HepG2 (cell line): Measurements from ENCODE around the gene MYL6B. TPM values are rescaled to one million over a fixed set of nuclear protein-coding genes. Genes with fewer than 3 reads are reported as not detected.

Source experiments
- ATAC-seq: fragments of 200-7000 bp; cut with Tn5 transposase; 3 replicates; pipeline ENCODE4 v1.9.1; 2020; ENCODE audit warnings: mild to moderate bottlenecking, moderate library complexity
- BruUV-seq: library from RNA; stranded (reverse); fragments of 400-500 nt; replicated peaks from 2 replicates; lab custom pipeline; 2021; lab: Mats Ljungman, UMichigan
- CTCF ChIA-PET: fragments of 300-600 bp; formaldehyde crosslinking; extraction: SDS; loops from one replicate; lab custom pipeline; 2021; ENCODE audit warnings: low total read pairs, inconsistent platforms, low intra/inter-chr PET ratio; lab: Yijun Ruan, JAX
- POLR2A ChIA-PET: fragments of 350-600 bp; sonication (Branson Sonifier 250); formaldehyde crosslinking; loops from one replicate; lab custom pipeline; 2020; ENCODE audit warnings: antibody characterized with exemption, inconsistent platforms; lab: Yijun Ruan, JAX
- DNase-seq: peaks from one replicate; pipeline ENCODE4 v3.0.0-alpha.2; 2015; ENCODE audit warnings: low spot score
- FAIRE-seq: peaks from 3 replicates; lab custom pipeline; 2011; peaks lifted over from hg19 to GRCh38; lab: Jason Lieb, UNC
- H2AFZ ChIP-seq: one replicate; pipeline ENCODE4 v1.6.1; 2011; ENCODE audit warnings: low read length, inconsistent platforms
- H3K27ac ChIP-seq: fragments of 300-600 bp; 3 replicates; pipeline ENCODE4 v1.8.0; 2011; ENCODE audit warnings: mixed run types, mild to moderate bottlenecking, mixed read lengths, low read length, inconsistent platforms; ENCODE audit not compliant: insufficient read depth; ENCODE audit errors: extremely low read length
- H3K27me3 ChIP-seq, 2 experiments: fragments of 200-600 bp in 1 of 2; 2 replicates in 1 of 2; 3 replicates in 1 of 2; pipeline versions ENCODE4 v1.6.0 to v1.8.0; 2011; ENCODE audit warnings: low read length in 2 of 2, mild to moderate bottlenecking in 2 of 2, moderate library complexity in 2 of 2, inconsistent platforms in 1 of 2; ENCODE audit not compliant: insufficient read depth in 2 of 2, control insufficient read depth in 1 of 2
- H3K36me3 ChIP-seq, 2 experiments: fragments of 200-600 bp in 1 of 2; replicated peaks in 1 of 2; 2 replicates in 1 of 2; 3 replicates in 1 of 2; pipeline versions ENCODE4 v1.5.1 to v1.8.0; 2011; ENCODE audit warnings: low read length in 2 of 2, inconsistent platforms in 1 of 2; ENCODE audit not compliant: insufficient read depth in 2 of 2, control insufficient read depth in 1 of 2
- H3K4me1 ChIP-seq: 2 replicates; pipeline ENCODE4 v1.5.1; 2012; ENCODE audit warnings: low read length, inconsistent platforms; ENCODE audit not compliant: insufficient read depth
- H3K4me2 ChIP-seq: 2 replicates; pipeline ENCODE4 v1.6.0; 2011; ENCODE audit warnings: low read depth, low read length, inconsistent platforms
- H3K4me3 ChIP-seq, 3 experiments: fragments of 200-600 bp in 1 of 3; sonication (generic), shearing (Covaris generic) in 1 of 3; replicated peaks in 1 of 3; 2 replicates each; pipeline ENCODE4 v1.5.1; 2011 to 2016; ENCODE audit warnings: low read length in 3 of 3, inconsistent platforms in 2 of 3, low read depth in 2 of 3, mild to moderate bottlenecking in 2 of 3, control low read depth in 1 of 3, mixed read lengths in 1 of 3; ENCODE audit not compliant: insufficient read depth in 1 of 3
- H3K79me2 ChIP-seq: one replicate; pipeline ENCODE4 v1.6.1; 2011; ENCODE audit warnings: low read length, inconsistent platforms; ENCODE audit not compliant: insufficient read depth
- H3K9ac ChIP-seq: 2 replicates; pipeline ENCODE4 v1.6.0; 2011; ENCODE audit warnings: mild to moderate bottlenecking, low read depth, low read length, inconsistent platforms; ENCODE audit not compliant: insufficient read depth
- H3K9me3 ChIP-seq: 2 replicates; pipeline ENCODE4 v1.5.1; 2012; ENCODE audit warnings: mild to moderate bottlenecking, low read length
- H4K20me1 ChIP-seq: 2 replicates; pipeline ENCODE4 v1.6.0; 2011; ENCODE audit warnings: inconsistent platforms, mild to moderate bottlenecking, low read length, moderate library complexity; ENCODE audit not compliant: insufficient read depth
- AGO2 ChIP-seq: fragments of 200-400 bp; formaldehyde crosslinking; optimal IDR thresholded peaks from 2 replicates; pipeline ENCODE3; 2017; ENCODE audit warnings: mild to moderate bottlenecking, low read depth, low read length, moderate library complexity
- BHLHE40 ChIP-seq: IDR thresholded peaks from 2 replicates; pipeline ENCODE4 v1.6.1; 2011; ENCODE audit warnings: low read length, improper control_type of control experiment
- GABPA ChIP-seq, 2 experiments: IDR thresholded peaks; 2 replicates each; pipeline ENCODE4 v1.6.1; 2011 to 2016; ENCODE audit warnings: low read depth in 2 of 2, low read length in 1 of 2, missing biosample characterization in 1 of 2, missing genetic modification characterization in 1 of 2
- RBAK ChIP-seq: sonication (generic); formaldehyde crosslinking; IDR thresholded peaks from 2 replicates; pipeline ENCODE4 v1.5.1; 2020; ENCODE audit warnings: mild to moderate bottlenecking, missing genetic modification reagents
- SATB2 ChIP-seq: sonication (generic); formaldehyde crosslinking; IDR thresholded peaks from 2 replicates; pipeline ENCODE4 v1.5.0; 2020; ENCODE audit warnings: missing genetic modification reagents
- SKI ChIP-seq: fragments of 450-650 bp; IDR thresholded peaks from one replicate; pipeline ENCODE4 v1.6.1; 2018; ENCODE audit warnings: mild to moderate bottlenecking; ENCODE audit not compliant: partially characterized antibody
- SMC3 ChIP-seq: IDR thresholded peaks from 2 replicates; pipeline ENCODE4 v1.6.1; 2011; ENCODE audit warnings: low read length, improper control_type of control experiment
- SOX6 ChIP-seq, 2 experiments: fragments of 450-650 bp in 1 of 2; sonication (generic) in 1 of 2; formaldehyde crosslinking in 1 of 2; IDR thresholded peaks; 2 replicates each; pipeline versions ENCODE4 v1.4.0 to v1.6.1; 2017 to 2020; ENCODE audit warnings: antibody characterized with exemption in 1 of 2, mild to moderate bottlenecking in 1 of 2, missing genetic modification reagents in 1 of 2
- ZSCAN9 ChIP-seq: IDR thresholded peaks from 2 replicates; pipeline ENCODE4 v1.6.1; 2016; ENCODE audit warnings: borderline replicate concordance
- WGBS: methylation state at CpG from one replicate; pipeline ENCODE4 v1.1.6; 2017; ENCODE audit warnings: low lambda C conversion rate; 5-methylcytosine and 5-hydroxymethylcytosine counted together
- in situ Hi-C: cut with HindIII; loops from 2 replicates; pipeline ENCODE4 v1.10.0; 2017; ENCODE audit warnings: low pct_unique_long_range_greater_than_20kb; ENCODE audit not compliant: extremely low pct_ligation_motif_present
- intact Hi-C: fragments of 100-400 bp; cut with micrococcal nuclease; formaldehyde crosslinking; loops from one replicate; pipeline ENCODE4 v1.10.0; 2022; ENCODE audit not compliant: unreplicated experiment
- polyA plus RNA-seq, 8 experiments: library from polyadenylated mRNA; depleted of rRNA in 3 of 8; stranded (reverse) in 7 of 8; unstranded in 1 of 8; fragments of >200 nt; fragmentation: Illumina TruSeq in 4 of 8; extraction: Trizol in 4 of 8; gene quantifications; 2 replicates each; pipeline versions ENCODE4 v1.2.1 to v1.2.3, GENCODE V29; 2011 to 2016; ENCODE audit warnings: low read depth in 4 of 8, missing spikeins in 1 of 8, mixed read lengths in 1 of 8; ENCODE audit not compliant: insufficient read depth in 1 of 8
- total RNA-seq, 5 experiments: library from RNA; depleted of rRNA; stranded (reverse); fragments of >200 nt; fragmentation: Illumina TruSeq; extraction: Trizol; gene quantifications; 2 replicates each; pipeline ENCODE4 v1.2.3, GENCODE V29; 2016; ENCODE audit warnings: low read depth in 1 of 5
- TF ChIP-seq, protein P1 (sequence below): sonication (generic); IDR thresholded peaks from 2 replicates; pipeline ENCODE4 v1.6.1; 2016; ENCODE audit warnings: low read depth, borderline replicate concordance
- TF ChIP-seq, protein P2 (sequence below): IDR thresholded peaks from 2 replicates; pipeline ENCODE4 v1.4.0; 2020; ENCODE audit warnings: mild to moderate bottlenecking, missing genetic modification reagents
- TF ChIP-seq, protein P3 (sequence below): sonication (generic); formaldehyde crosslinking; IDR thresholded peaks from 2 replicates; pipeline ENCODE4 v1.4.0; 2020; ENCODE audit warnings: missing genetic modification reagents
- TF ChIP-seq, protein P4 (sequence below): sonication (generic); formaldehyde crosslinking; IDR thresholded peaks from 2 replicates; pipeline ENCODE4 v1.5.1; 2020; ENCODE audit warnings: missing genetic modification reagents, mild to moderate bottlenecking, borderline replicate concordance

Gene MYL6B
- total and polyA plus RNA-seq, 2 of the 13 experiments (the other 11 are each of a cell fraction or from before 2014, with no cell fraction given), result 75.7 to 88.7 TPM

DNA sequence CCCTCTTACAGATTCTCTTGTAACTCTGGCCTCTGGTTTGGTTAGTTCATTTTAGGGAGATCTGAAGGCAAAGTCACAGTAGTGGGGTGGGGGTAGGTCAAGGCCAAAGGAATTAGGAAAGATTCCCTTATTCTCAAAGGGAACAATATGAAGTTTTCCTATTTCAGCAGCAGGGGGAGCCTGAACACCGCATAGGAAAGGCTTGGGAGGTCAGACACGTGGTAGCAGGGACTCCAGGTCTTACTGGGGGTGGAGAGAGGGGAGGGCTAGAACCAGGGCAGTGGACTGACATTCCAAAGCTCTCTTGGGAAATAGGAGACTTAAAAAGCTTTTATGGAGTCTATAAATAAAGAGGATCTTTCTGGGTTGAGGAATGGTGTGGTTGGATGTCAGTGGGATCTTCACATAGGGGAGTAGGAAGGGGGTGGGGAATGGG is 33.0 kb upstream of the MYL6B start:
- POLR2A ChIA-PET, result interaction anchor here (0.6 to 6.2 kb wide), 15 partner anchors 9 to 241 kb away, joined by 3 to 128 read pairs (median 4); partner anchors contain the start of genes ERBB3, ESYT1, MYL6 and MYL6B
- H3K9ac ChIP-seq, result peak overlapping the region; percentile 72
- peak; percentile 95 for DNase-seq
- in situ Hi-C loops (no loop called here), intact Hi-C loops (loop anchor here (1.0 to 5.0 kb wide), 6 partner anchors 33 to 348 kb away; partner anchors contain the start of genes CS, MYL6B, SMARCC2 and SPRYD4)
- CTCF ChIA-PET, result interaction anchor here (0.6 to 3.2 kb wide), 5 partner anchors 40 to 105 kb away, joined by 3 to 49 read pairs (median 4); partner anchors contain the start of genes NABP2 and SMARCC2
- BruUV-seq, result no TSS peak
- peaks cover 64% of the 10 kb centered on the region for H3K4me1 ChIP-seq
- peak overlapping the region; percentile 67 to 86 (median 74) for H3K4me3 ChIP-seq
- peak overlapping the region; percentile 72 for H3K27ac ChIP-seq
- 0 out of 5 replicates have a peak, but pooled peaks cover 0 to 4% of the 10 kb centered on the region in 2 experiments for H3K36me3 ChIP-seq
- H4K20me1 ChIP-seq, result no peaks in the 10 kb centered on the region
- H3K79me2 ChIP-seq, result peaks cover 15% of the 10 kb centered on the region
- no peaks in the 10 kb centered on the region for H3K9me3 ChIP-seq
- no peak overlapping the region for H2AFZ ChIP-seq
- H3K27me3 ChIP-seq, result no peaks in the 10 kb centered on the region; a peak in 1 of 5 replicates
- FAIRE-seq, result peak; percentile 90
- ATAC-seq, result peak; percentile 58
- H3K4me2 ChIP-seq, result peak overlapping the region; percentile 98
- 0% methylated on average over 2 of the region's 2 CpGs for WGBS
- TF ChIP-seq SOX6 (IDR thresholded peaks at IDR 0.05) (no peak), SOX6 (CRISPR knock-in tag; IDR thresholded peaks at IDR 0.05) (peak; percentile 52; the same call in 1 of the 2 replicates), SMC3 (peak; percentile 81), BHLHE40 (peak; percentile 35; the same call in 1 of the 2 replicates), SATB2 (CRISPR knock-in tag) (no peak), RBAK (CRISPR knock-in tag) (no peak), ZSCAN9 (CRISPR knock-in tag) (no peak), SKI (peak; percentile 25), AGO2 (no peak), GABPA (IDR thresholded peaks at IDR 0.05; ENCODE audit: low read depth, low read length) (no peak), GABPA (CRISPR knock-in tag; IDR thresholded peaks at IDR 0.05; ENCODE audit: low read depth) (peak; percentile 58)
- TF ChIP-seq, protein P1, sequence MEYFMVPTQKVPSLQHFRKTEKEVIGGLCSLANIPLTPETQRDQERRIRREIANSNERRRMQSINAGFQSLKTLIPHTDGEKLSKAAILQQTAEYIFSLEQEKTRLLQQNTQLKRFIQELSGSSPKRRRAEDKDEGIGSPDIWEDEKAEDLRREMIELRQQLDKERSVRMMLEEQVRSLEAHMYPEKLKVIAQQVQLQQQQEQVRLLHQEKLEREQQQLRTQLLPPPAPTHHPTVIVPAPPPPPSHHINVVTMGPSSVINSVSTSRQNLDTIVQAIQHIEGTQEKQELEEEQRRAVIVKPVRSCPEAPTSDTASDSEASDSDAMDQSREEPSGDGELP, result 0 out of 2 replicates have a peak, but pooled peaks have one; percentile 16
- TF ChIP-seq, protein P2, sequence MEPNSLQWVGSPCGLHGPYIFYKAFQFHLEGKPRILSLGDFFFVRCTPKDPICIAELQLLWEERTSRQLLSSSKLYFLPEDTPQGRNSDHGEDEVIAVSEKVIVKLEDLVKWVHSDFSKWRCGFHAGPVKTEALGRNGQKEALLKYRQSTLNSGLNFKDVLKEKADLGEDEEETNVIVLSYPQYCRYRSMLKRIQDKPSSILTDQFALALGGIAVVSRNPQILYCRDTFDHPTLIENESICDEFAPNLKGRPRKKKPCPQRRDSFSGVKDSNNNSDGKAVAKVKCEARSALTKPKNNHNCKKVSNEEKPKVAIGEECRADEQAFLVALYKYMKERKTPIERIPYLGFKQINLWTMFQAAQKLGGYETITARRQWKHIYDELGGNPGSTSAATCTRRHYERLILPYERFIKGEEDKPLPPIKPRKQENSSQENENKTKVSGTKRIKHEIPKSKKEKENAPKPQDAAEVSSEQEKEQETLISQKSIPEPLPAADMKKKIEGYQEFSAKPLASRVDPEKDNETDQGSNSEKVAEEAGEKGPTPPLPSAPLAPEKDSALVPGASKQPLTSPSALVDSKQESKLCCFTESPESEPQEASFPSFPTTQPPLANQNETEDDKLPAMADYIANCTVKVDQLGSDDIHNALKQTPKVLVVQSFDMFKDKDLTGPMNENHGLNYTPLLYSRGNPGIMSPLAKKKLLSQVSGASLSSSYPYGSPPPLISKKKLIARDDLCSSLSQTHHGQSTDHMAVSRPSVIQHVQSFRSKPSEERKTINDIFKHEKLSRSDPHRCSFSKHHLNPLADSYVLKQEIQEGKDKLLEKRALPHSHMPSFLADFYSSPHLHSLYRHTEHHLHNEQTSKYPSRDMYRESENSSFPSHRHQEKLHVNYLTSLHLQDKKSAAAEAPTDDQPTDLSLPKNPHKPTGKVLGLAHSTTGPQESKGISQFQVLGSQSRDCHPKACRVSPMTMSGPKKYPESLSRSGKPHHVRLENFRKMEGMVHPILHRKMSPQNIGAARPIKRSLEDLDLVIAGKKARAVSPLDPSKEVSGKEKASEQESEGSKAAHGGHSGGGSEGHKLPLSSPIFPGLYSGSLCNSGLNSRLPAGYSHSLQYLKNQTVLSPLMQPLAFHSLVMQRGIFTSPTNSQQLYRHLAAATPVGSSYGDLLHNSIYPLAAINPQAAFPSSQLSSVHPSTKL, result peak; percentile 52
- TF ChIP-seq, protein P3, sequence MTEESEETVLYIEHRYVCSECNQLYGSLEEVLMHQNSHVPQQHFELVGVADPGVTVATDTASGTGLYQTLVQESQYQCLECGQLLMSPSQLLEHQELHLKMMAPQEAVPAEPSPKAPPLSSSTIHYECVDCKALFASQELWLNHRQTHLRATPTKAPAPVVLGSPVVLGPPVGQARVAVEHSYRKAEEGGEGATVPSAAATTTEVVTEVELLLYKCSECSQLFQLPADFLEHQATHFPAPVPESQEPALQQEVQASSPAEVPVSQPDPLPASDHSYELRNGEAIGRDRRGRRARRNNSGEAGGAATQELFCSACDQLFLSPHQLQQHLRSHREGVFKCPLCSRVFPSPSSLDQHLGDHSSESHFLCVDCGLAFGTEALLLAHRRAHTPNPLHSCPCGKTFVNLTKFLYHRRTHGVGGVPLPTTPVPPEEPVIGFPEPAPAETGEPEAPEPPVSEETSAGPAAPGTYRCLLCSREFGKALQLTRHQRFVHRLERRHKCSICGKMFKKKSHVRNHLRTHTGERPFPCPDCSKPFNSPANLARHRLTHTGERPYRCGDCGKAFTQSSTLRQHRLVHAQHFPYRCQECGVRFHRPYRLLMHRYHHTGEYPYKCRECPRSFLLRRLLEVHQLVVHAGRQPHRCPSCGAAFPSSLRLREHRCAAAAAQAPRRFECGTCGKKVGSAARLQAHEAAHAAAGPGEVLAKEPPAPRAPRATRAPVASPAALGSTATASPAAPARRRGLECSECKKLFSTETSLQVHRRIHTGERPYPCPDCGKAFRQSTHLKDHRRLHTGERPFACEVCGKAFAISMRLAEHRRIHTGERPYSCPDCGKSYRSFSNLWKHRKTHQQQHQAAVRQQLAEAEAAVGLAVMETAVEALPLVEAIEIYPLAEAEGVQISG, result peak; percentile 69
- TF ChIP-seq, protein P4, sequence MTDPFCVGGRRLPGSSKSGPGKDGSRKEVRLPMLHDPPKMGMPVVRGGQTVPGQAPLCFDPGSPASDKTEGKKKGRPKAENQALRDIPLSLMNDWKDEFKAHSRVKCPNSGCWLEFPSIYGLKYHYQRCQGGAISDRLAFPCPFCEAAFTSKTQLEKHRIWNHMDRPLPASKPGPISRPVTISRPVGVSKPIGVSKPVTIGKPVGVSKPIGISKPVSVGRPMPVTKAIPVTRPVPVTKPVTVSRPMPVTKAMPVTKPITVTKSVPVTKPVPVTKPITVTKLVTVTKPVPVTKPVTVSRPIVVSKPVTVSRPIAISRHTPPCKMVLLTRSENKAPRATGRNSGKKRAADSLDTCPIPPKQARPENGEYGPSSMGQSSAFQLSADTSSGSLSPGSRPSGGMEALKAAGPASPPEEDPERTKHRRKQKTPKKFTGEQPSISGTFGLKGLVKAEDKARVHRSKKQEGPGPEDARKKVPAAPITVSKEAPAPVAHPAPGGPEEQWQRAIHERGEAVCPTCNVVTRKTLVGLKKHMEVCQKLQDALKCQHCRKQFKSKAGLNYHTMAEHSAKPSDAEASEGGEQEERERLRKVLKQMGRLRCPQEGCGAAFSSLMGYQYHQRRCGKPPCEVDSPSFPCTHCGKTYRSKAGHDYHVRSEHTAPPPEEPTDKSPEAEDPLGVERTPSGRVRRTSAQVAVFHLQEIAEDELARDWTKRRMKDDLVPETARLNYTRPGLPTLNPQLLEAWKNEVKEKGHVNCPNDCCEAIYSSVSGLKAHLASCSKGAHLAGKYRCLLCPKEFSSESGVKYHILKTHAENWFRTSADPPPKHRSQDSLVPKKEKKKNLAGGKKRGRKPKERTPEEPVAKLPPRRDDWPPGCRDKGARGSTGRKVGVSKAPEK (CRISPR knock-in tag), result no peak
